ENCODE results near the gene APOE. TPM values are rescaled to one million over a fixed set of nuclear protein-coding genes. Genes with fewer than 3 reads are reported as not detected.

The APOE gene
- total and polyA plus RNA-seq, 2 of the 8 experiments (the other 6 are each of a cell fraction or from before 2014, with no cell fraction given), result 629 to 1,258 TPM

DNA sequence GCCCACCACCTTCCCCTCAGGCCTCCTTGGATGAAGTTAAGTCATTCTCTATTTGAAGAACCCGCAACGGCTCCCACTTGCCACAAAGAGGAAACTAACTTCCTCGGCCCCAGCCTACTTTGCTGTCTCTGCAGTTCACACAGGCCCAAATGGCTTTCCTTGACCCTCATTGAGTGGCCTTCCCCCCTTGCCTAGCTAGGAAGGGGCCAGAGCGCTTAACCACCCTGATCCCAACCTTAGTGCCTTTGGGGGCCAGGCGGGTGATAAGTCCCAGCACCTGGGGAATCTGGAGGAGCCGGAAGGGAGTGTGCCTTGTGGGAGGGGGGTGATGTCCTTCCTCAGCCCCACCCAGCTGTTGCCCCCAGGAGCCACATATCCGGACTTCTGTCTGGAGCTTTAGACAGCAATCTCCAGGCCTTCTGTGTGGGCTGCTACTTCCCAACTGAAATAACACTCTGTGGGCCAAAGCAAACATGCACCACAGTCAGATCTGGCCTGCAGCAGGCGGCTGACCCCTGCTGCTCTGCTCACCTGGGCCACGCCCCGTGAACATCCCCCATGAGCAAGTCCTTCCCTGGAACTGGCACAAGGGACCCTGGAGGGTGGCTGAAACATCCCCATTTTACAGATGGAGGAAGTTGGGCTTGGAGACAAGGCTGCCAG lies 49.0 kb upstream of the APOE start:
- Histone ChIP-seq H2BK12ac (ENCODE audit: low read depth, low read length) (no peak overlapping the region), H3K23me2 (ENCODE audit: low read depth, low read length) (no peaks in the 10 kb centered on the region), H2BK5ac (ENCODE audit: low read depth, low read length) (no peak overlapping the region), H3K4me1 (replicated peaks in 1 of 4; ENCODE audit: control insufficient read depth in 3 of 4, insufficient read depth in 4 of 4, low read length in 3 of 4) (peaks cover 0 to 2% (median 0%) of the 10 kb centered on the region in 4 experiments; a peak in 1 of 7 replicates), H4K20me1 (replicated peaks in 1 of 2; ENCODE audit: control insufficient read depth in 1 of 2, insufficient read depth in 2 of 2, low read length in 2 of 2) (peaks cover 16 to 34% of the 10 kb centered on the region in 2 experiments), H3K4me2 (ENCODE audit: insufficient read depth in 1 of 2, low read depth in 2 of 2, low read length in 2 of 2) (no peak overlapping the region), H2AK5ac (ENCODE audit: low read depth, low read length) (no peak overlapping the region), H3K36me3 (ENCODE audit: control insufficient read depth in 2 of 4, insufficient read depth in 4 of 4, low read length in 3 of 4) (peaks cover 4 to 24% (median 8%) of the 10 kb centered on the region in 4 experiments; a peak in 5 of 8 replicates), H2BK15ac (ENCODE audit: low read length) (no peak overlapping the region), H3K27me3 (replicated peaks in 1 of 4; ENCODE audit: control insufficient read depth in 3 of 4, extremely low read depth in 1 of 4, insufficient read depth in 3 of 4, low read length in 3 of 4) (no peaks in the 10 kb centered on the region), H3K56ac (replicated peaks; ENCODE audit: insufficient read length, low read depth, low read length) (no peak overlapping the region), H3K18ac (ENCODE audit: extremely low read depth, low read length) (no peak overlapping the region), H4K91ac (replicated peaks; ENCODE audit: insufficient read length, low read length) (no peak overlapping the region), H3K4ac (replicated peaks; ENCODE audit: insufficient read length, low read depth, low read length) (no peak overlapping the region), H3K79me1 (ENCODE audit: low read depth, low read length) (peaks cover 4% of the 10 kb centered on the region), H3K27ac (ENCODE audit: low read depth, low read length) (no peak overlapping the region), H3K9me3 (ENCODE audit: insufficient read depth in 2 of 2, low read depth in 1 of 2, low read length in 1 of 2) (no peaks in the 10 kb centered on the region), H3K23ac (ENCODE audit: insufficient read length) (no peak overlapping the region), H3K9ac (replicated peaks in 1 of 4; ENCODE audit: extremely low read depth in 1 of 4, low read depth in 3 of 4, low read length in 3 of 4) (no peak overlapping the region), H3K4me3 (ENCODE audit: extremely low read depth in 1 of 4, insufficient read depth in 2 of 4, low read depth in 3 of 4, low read length in 4 of 4) (no peak overlapping the region), H2BK120ac (replicated peaks; ENCODE audit: low read depth, low read length) (no peak overlapping the region), H4K5ac (ENCODE audit: insufficient read length, low read depth, low read length) (no peak overlapping the region), H3K14ac (ENCODE audit: insufficient read length) (no peak overlapping the region), H2AFZ (ENCODE audit: low read length) (no peak overlapping the region), H2BK20ac (ENCODE audit: low read length) (no peak overlapping the region), H4K8ac (ENCODE audit: extremely low read depth, insufficient read depth, low read length) (no peak overlapping the region), H3K79me2 (ENCODE audit: control insufficient read depth in 1 of 2, insufficient read depth in 2 of 2, low read length in 2 of 2) (peaks cover 9 to 74% of the 10 kb centered on the region in 2 experiments; a peak in 3 of 4 replicates)
- no peak for DNase-seq (ENCODE audit: low read depth in 1 of 2, low spot score in 2 of 2)
- TF ChIP-seq POLR2A (IDR thresholded peaks at IDR 0.05; ENCODE audit: control extremely low read depth in 1 of 2, low read depth in 2 of 2, low read length in 2 of 2), result 0 out of 3 replicates have a peak, but pooled peaks of 1 of the 2 experiments have one; percentile 23
- TF ChIP-seq, protein P1, sequence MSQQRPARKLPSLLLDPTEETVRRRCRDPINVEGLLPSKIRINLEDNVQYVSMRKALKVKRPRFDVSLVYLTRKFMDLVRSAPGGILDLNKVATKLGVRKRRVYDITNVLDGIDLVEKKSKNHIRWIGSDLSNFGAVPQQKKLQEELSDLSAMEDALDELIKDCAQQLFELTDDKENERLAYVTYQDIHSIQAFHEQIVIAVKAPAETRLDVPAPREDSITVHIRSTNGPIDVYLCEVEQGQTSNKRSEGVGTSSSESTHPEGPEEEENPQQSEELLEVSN (IDR thresholded peaks at IDR 0.05), result no peak
- ChIA-PET CTCF (ENCODE audit: partially characterized antibody) (interaction anchor here (1.4 kb wide), 1 partner anchor 132 kb away, joined by 4 read pairs; no protein-coding TSS in a partner anchor), POLR2A (ENCODE audit: partially characterized antibody) (interaction anchor here (0.6 to 2.6 kb wide), 5 partner anchors 9 to 127 kb away, joined by 3 to 15 read pairs (median 5); no protein-coding TSS in a partner anchor)
- WGBS, 2 experiments (ENCODE audit: extremely low coverage in 1 of 2, insufficient coverage in 1 of 2, insufficient read length in 1 of 2, insufficient replicate concordance in 2 of 2, low coverage in 1 of 2, low lambda C conversion rate in 2 of 2, missing lambda C conversion rate in 1 of 2), result 82% methylated on average over 8 of the region's 10 CpGs; no CpG with 5 or more reads in 1 of the 2 experiments
- no peak for FAIRE-seq

All from H1 (cell line).